GM10248 (cell line): ENCODE data around the gene RFPL3.

ENCODE experiments used
- CTCF ChIA-PET: fragments of 300-600 bp; sonication (Branson Sonifier 250); formaldehyde crosslinking; extraction: SDS; loops from one replicate; lab custom pipeline; 2021; ENCODE audit warnings: antibody characterized with exemption; lab: Yijun Ruan, JAX
- POLR2A ChIA-PET: fragments of 350-650 bp; sonication (Branson Sonifier 250); formaldehyde crosslinking; extraction: SDS; loops from one replicate; lab custom pipeline; 2020; ENCODE audit warnings: antibody characterized with exemption; lab: Yijun Ruan, JAX
- DNase-seq: peaks from one replicate; pipeline ENCODE4 v3.0.0; 2012; ENCODE audit errors: extremely low spot score
- TF ChIP-seq, protein P1 (sequence below): IDR thresholded peaks from 2 replicates; pipeline ENCODE4 v1.5.1; 2012; ENCODE audit warnings: mild to moderate bottlenecking, low read depth; ENCODE audit errors: extremely low read depth, missing control alignments, control extremely low read depth

The RFPL3 gene

GRCh38 chr22:32389685-32390084 lies 32.0 kb downstream of the RFPL3 start:
- ChIA-PET POLR2A (no interaction called here), CTCF (interaction anchor here (1.0 to 1.9 kb wide), 5 partner anchors 19 to 308 kb away, joined by 3 to 7 read pairs (median 3); partner anchors contain the start of gene RTCB)
- TF ChIP-seq, protein P1, sequence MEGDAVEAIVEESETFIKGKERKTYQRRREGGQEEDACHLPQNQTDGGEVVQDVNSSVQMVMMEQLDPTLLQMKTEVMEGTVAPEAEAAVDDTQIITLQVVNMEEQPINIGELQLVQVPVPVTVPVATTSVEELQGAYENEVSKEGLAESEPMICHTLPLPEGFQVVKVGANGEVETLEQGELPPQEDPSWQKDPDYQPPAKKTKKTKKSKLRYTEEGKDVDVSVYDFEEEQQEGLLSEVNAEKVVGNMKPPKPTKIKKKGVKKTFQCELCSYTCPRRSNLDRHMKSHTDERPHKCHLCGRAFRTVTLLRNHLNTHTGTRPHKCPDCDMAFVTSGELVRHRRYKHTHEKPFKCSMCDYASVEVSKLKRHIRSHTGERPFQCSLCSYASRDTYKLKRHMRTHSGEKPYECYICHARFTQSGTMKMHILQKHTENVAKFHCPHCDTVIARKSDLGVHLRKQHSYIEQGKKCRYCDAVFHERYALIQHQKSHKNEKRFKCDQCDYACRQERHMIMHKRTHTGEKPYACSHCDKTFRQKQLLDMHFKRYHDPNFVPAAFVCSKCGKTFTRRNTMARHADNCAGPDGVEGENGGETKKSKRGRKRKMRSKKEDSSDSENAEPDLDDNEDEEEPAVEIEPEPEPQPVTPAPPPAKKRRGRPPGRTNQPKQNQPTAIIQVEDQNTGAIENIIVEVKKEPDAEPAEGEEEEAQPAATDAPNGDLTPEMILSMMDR = peak; percentile 43
- no peak for DNase-seq

- TF ChIP-seq, protein P1 = no peak
- POLR2A ChIA-PET = no interaction called here
- CTCF ChIA-PET = no interaction called here
- DNase-seq = no peak
Measured at GRCh38 chr22:32395107-32395506, 37.4 kb downstream of the RFPL3 start.

- TF ChIP-seq, protein P1 = no peak
- CTCF ChIA-PET = no interaction called here
- no peak for DNase-seq
- POLR2A ChIA-PET = no interaction called here
Measured at GRCh38 chr22:32396255-32396654, 38.6 kb downstream of the RFPL3 start.

DNA sequence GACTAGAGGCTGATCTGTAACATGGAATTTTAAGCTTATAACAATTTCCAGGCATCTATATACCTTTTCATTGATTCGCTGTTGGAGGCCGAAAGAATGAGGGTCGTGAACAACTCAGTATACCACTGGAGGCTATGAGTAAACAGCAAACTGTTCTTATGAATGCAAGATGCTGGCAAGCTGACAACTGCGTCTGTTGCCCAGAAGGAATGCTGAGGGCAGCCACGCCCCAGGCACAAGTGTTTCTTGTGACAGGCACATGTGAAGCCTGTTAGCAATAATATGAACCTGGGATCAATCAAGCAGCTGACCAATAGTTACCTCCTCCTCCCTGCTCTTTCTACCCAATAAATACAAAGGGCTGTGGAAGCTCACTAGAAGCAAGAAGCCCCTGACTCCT lies 39.1 kb downstream of the RFPL3 start:
- TF ChIP-seq, protein P1 = no peak
- no peak for DNase-seq
- POLR2A ChIA-PET = no interaction called here
- CTCF ChIA-PET = interaction anchor here (0.9 kb wide), 1 partner anchor 78 kb away, joined by 3 read pairs; the partner anchor contains the start of gene FBXO7

- CTCF ChIA-PET = interaction anchor here (1.2 kb wide), 1 partner anchor 10 kb away, joined by 6 read pairs; no protein-coding TSS in a partner anchor
- POLR2A ChIA-PET = interaction anchor here (0.6 kb wide), 1 partner anchor 17 kb away, joined by 4 read pairs; no protein-coding TSS in a partner anchor
- TF ChIP-seq, protein P1 = no peak
- DNase-seq = no peak
Measured at GRCh38 chr22:32401486-32401885, 43.8 kb downstream of the RFPL3 start.

DNA sequence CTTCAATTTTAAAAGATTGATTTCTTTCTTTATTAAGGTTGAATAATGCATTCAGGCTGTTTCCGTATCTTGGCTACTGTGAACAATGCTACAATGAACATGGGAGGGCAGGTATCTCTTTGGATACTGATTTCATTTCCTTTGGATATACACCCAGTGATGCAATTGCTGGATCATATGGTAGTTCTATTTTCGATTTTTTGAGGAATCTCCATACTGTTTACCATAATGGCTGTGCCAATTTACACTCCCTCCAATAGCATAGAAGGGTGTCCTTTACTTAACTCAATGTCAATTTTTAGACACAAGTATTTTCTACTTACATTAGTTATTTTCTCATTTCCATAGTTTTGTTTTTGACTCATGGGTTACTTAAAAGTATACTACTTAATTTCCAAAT lies 46.4 kb downstream of the RFPL3 start:
- POLR2A ChIA-PET = no interaction called here
- CTCF ChIA-PET = no interaction called here
- TF ChIP-seq, protein P1 = no peak
- no peak for DNase-seq

GRCh38 chr22:32407312-32407711 lies 49.6 kb downstream of the RFPL3 start:
- ChIA-PET POLR2A (no interaction called here), CTCF (no interaction called here)
- TF ChIP-seq, protein P1 = no peak
- DNase-seq = no peak
